Uterus (tissue), 4 donors: ENCODE measurements around the gene DSG2. TPM values are rescaled to one million over a fixed set of nuclear protein-coding genes. Genes with fewer than 3 reads are reported as not detected.
A peak's percentile ranks its signal among the peaks of the same experiment; 100 is the strongest.

Source experiments
- DNase-seq, 2 donors: peaks; one replicate each; pipeline ENCODE4 v3.0.0-alpha.2; 2019 to 2020
- H3K27ac ChIP-seq, 2 donors: fragments of 200-600 bp; sonication (generic); 1 replicate in 1 of 2; 2 replicates in 1 of 2; pipeline ENCODE4 v1.5.1; 2016 to 2018
- H3K27me3 ChIP-seq, 2 donors: fragments of 200-600 bp; sonication (generic); one replicate each; pipeline ENCODE4 v1.5.1; 2018 to 2019; ENCODE audit warnings: control low read depth in 1 of 2
- H3K36me3 ChIP-seq, 2 donors: fragments of 200-600 bp; sonication (generic); one replicate each; pipeline ENCODE4 v1.5.1; 2019; ENCODE audit warnings: control low read depth in 1 of 2
- H3K4me1 ChIP-seq, 2 donors: fragments of 200-600 bp; sonication (generic); one replicate each; pipeline ENCODE4 v1.5.1; 2018 to 2019; ENCODE audit warnings: control low read depth in 1 of 2
- H3K4me3 ChIP-seq, 2 donors: fragments of 200-600 bp; sonication (generic); 1 replicate in 1 of 2; 2 replicates in 1 of 2; pipeline ENCODE4 v1.5.1; 2018 to 2019; ENCODE audit warnings: mild to moderate bottlenecking in 1 of 2
- H3K9me3 ChIP-seq, 2 donors: fragments of 200-600 bp; sonication (generic); one replicate each; pipeline ENCODE4 v1.5.1; 2019; ENCODE audit warnings: control low read depth in 1 of 2
- CTCF ChIP-seq, 4 experiments: fragments of 200-600 bp in 2 of 4; fragments of 450-650 bp in 2 of 4; sonication (generic) in 2 of 4; IDR thresholded peaks; one replicate each; pipeline ENCODE4 v1.5.1; 2016 to 2019; ENCODE audit warnings: antibody characterized with exemption in 4 of 4, mild to moderate bottlenecking in 2 of 4, moderate library complexity in 1 of 4
- POLR2A ChIP-seq, 2 donors: fragments of 450-650 bp; IDR thresholded peaks; one replicate each; pipeline ENCODE4 v1.6.1; 2016; ENCODE audit warnings: antibody characterized with exemption in 2 of 2, mild to moderate bottlenecking in 1 of 2, moderate library complexity in 1 of 2
- intact Hi-C: fragments of 100-400 bp; cut with DNase I; formaldehyde crosslinking; loops from one replicate; pipeline ENCODE4 v1.15.1; 2023; ENCODE audit warnings: low total_unique reads
- total RNA-seq, 4 donors: library from RNA; depleted of rRNA in 3 of 4; stranded (reverse); fragments of >200 nt in 3 of 4; gene quantifications; one replicate each; pipeline versions ENCODE4 v1.1.0 to v1.2.4, GENCODE V29; 2014 to 2023
- donor health status: DM: yes; HTN: yes; CAD: no.

DSG2 gene
- total RNA-seq, 4 donors from 2014 or later: 3.5 to 25.0 (median 7.9) TPM

GRCh38 chr18:31478688-31479087, 19.3 kb upstream of the DSG2 start:
- Histone ChIP-seq H3K27me3 (no peaks in the 10 kb centered on the region), H3K4me1 (no peaks in the 10 kb centered on the region), H3K27ac (no peak overlapping the region), H3K4me3 (no peak overlapping the region), H3K36me3 (no peaks in the 10 kb centered on the region), H3K9me3 (no peaks in the 10 kb centered on the region)
- intact Hi-C loops: no loop called here
- no peak for TF ChIP-seq CTCF (IDR thresholded peaks at IDR 0.05)
- no peak for TF ChIP-seq POLR2A (IDR thresholded peaks at IDR 0.05)
- no peak for DNase-seq

- no peak for DNase-seq
- H3K27ac ChIP-seq: no peak overlapping the region
These were observed 15.9 kb upstream of the DSG2 start for GRCh38 chr18:31482051-31482450.

GRCh38 chr18:31483396-31483795, 14.6 kb upstream of the DSG2 start:
- H3K27me3 ChIP-seq: no peaks in the 10 kb centered on the region
- H3K27ac ChIP-seq: no peak overlapping the region
- no peaks in the 10 kb centered on the region for H3K9me3 ChIP-seq
- H3K4me3 ChIP-seq: no peak overlapping the region
- intact Hi-C loops: no loop called here
- no peak for DNase-seq
- H3K4me1 ChIP-seq: no peaks in the 10 kb centered on the region
- no peak for TF ChIP-seq CTCF (IDR thresholded peaks at IDR 0.05)
- no peak for TF ChIP-seq POLR2A (IDR thresholded peaks at IDR 0.05)
- no peaks in the 10 kb centered on the region for H3K36me3 ChIP-seq

More at GRCh38 chr18:31482051-31482450, 15.9 kb upstream of the DSG2 start:
- Histone ChIP-seq H3K4me3 (no peak overlapping the region), H3K27me3 (no peaks in the 10 kb centered on the region), H3K36me3 (no peaks in the 10 kb centered on the region), H3K9me3 (no peaks in the 10 kb centered on the region), H3K4me1 (no peaks in the 10 kb centered on the region)
- TF ChIP-seq CTCF (IDR thresholded peaks at IDR 0.05) (no peak), POLR2A (IDR thresholded peaks at IDR 0.05) (no peak)
- intact Hi-C loops: no loop called here

GRCh38 chr18:31484461-31484860, 13.5 kb upstream of the DSG2 start:
- intact Hi-C loops: no loop called here
- Histone ChIP-seq H3K4me1 (no peaks in the 10 kb centered on the region), H3K4me3 (no peak overlapping the region), H3K36me3 (no peaks in the 10 kb centered on the region), H3K9me3 (no peaks in the 10 kb centered on the region), H3K27me3 (no peaks in the 10 kb centered on the region), H3K27ac (no peak overlapping the region)
- DNase-seq: no peak
- no peak for TF ChIP-seq CTCF (IDR thresholded peaks at IDR 0.05)
- no peak for TF ChIP-seq POLR2A (IDR thresholded peaks at IDR 0.05)

- H3K27me3 ChIP-seq: no peaks in the 10 kb centered on the region
- TF ChIP-seq POLR2A (IDR thresholded peaks at IDR 0.05) (no peak), CTCF (IDR thresholded peaks at IDR 0.05) (no peak)
- intact Hi-C loops: no loop called here
- H3K4me1 ChIP-seq: no peaks in the 10 kb centered on the region
- H3K9me3 ChIP-seq: no peaks in the 10 kb centered on the region
- H3K4me3 ChIP-seq: no peak overlapping the region
- DNase-seq: peak; percentile 40 to 65
- no peaks in the 10 kb centered on the region for H3K36me3 ChIP-seq
- H3K27ac ChIP-seq: peak overlapping the region in 1 of 2 donors; percentile 5
These were observed 11.8 kb upstream of the DSG2 start for GRCh38 chr18:31486165-31486564.
